Heart left ventricle (tissue), 13 donors: ENCODE data around the gene EHMT1.

Experiments used
- CTCF ChIP-seq, 12 donors: fragments of 200-600 bp; sonication (generic) in 4 of 12; IDR thresholded peaks; one replicate each; pipeline versions ENCODE4 v1.5.0 to v1.8.0; 2018 to 2022; ENCODE audit warnings: antibody characterized with exemption in 12 of 12, mild to moderate bottlenecking in 5 of 12
- POLR2A ChIP-seq, 2 donors: fragments of 450-650 bp; IDR thresholded peaks; one replicate each; pipeline ENCODE4 v1.6.1; 2017; ENCODE audit warnings: antibody characterized with exemption in 2 of 2, mild to moderate bottlenecking in 2 of 2, moderate library complexity in 2 of 2
- donor health status: ischemic (EF 13 %, LVEDD 7.1; RV severe dilation, severe dysfunction).
- donor health status: DM: no; HTN: yes; CAD: no.
- donor health status: DM: no; HTN: no; CAD: no.
- donor health status: ischemic (EF 25% LVEDD 6.9; RV normal size, moderate dysfunction).
- donor health status: ischemic (EF 25% LVEDD 5.7; RV mildly dilated, moderate dysfunction).
- donor health status: ischemic (EF 35%, LVEDD 5.7; RV mildly dilated, moderate dysfunction).
- donor health status: nonischemic (EF 11% LVEDD 7.7; RV severe dilation, severe dysfunction).
- donor health status: DM: yes; HTN: yes; CAD: no.
- donor health status: PGD.
- donor health status: ischemic (EF 29% LVEDD 5.4; RV normal size, mild dysfunction).
- donor health status: nonischemic (EF 23%, LVEDD 6.1; RV moderate dilation, normal function).

- no peak for TF ChIP-seq CTCF (IDR thresholded peaks at IDR 0.05)
- TF ChIP-seq POLR2A (IDR thresholded peaks at IDR 0.05) = no peak
Measured at GRCh38 chr9:137721479-137721878, 102.7 kb downstream of the EHMT1 start.
